ENCODE results near the gene VGLL3. TPM values are rescaled to one million over a fixed set of nuclear protein-coding genes. Genes with fewer than 3 reads are reported as not detected.

Gene VGLL3, protein sequence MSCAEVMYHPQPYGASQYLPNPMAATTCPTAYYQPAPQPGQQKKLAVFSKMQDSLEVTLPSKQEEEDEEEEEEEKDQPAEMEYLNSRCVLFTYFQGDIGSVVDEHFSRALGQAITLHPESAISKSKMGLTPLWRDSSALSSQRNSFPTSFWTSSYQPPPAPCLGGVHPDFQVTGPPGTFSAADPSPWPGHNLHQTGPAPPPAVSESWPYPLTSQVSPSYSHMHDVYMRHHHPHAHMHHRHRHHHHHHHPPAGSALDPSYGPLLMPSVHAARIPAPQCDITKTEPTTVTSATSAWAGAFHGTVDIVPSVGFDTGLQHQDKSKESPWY
- total RNA-seq (2022), result 40.0 and 48.2 TPM in 2 replicates
- percentile 96 among the genes with signal in this experiment for Bru-seq, nascent RNA
- BruChase-seq, experiment 1, labeled RNA remaining after a 6-hour chase, result percentile 93 among the genes with signal in this experiment
- BruChase-seq, experiment 2, labeled RNA remaining after a 2-hour chase, result percentile 95 among the genes with signal in this experiment
- long read RNA-seq, full-length matches to known transcripts, result 1 of 11 reads
- long read RNA-seq, partial matches to known transcripts, result 1 of 11 reads
- long read RNA-seq, other reads (novel, unspliced or antisense), result 9 of 11 reads

DNA sequence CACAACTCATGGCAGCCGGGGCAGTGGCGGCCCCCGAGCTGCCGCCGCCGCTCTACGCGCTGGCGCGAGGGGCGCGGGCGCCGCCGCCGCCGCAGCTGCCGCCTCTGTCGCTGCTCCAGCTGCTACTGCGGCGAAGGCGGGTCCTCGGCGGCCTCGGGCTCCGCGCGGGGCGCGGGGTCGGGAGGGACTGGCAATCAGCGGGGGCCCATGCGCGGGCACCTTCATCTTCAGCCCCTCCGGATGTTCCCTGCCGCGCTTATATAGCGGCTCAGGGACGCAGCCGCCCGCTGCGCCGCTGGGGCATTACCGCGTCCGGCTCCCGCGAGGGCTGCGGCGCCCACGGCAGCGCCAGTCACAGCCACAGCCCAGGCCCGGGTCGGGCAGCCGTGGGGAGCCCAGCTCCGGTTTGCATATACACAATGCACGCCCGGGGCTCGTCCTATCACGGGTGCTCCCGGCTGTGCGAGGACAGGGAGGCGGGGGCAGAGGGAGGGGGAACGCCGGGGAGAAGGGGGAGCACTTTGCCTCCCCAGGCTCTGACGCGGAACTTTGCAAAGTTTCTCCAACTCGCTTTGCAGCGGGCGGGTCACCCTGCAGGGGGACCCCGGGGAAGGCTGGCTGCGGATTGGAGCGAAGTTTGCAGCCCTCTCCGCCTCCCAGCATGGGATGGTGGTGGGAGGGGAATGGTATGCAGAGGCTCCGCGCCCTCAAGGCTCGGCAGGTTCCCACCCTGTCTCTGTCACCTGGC lies at the start of gene VGLL3:
Gene VGLL3 (minus strand): TSS at position 416 of the 748 bp plus-strand sequence. CDS start 406 bp downstream, at position 10.
- intact Hi-C loops (cut with micrococcal nuclease; ENCODE audit: unreplicated experiment), result loop anchor here (1.0 to 5.0 kb wide), 3 partner anchors 11 to 204 kb away; no protein-coding TSS in a partner anchor
- Mint-ChIP-seq H3K36me3 (ENCODE audit: insufficient read depth, unreplicated experiment) (peaks cover 40% of the 10 kb centered on the region), H3K27me3 (ENCODE audit: unreplicated experiment) (no peaks in the 10 kb centered on the region), H3K9me3 (ENCODE audit: low read depth, unreplicated experiment) (no peaks in the 10 kb centered on the region), H3K4me1 (ENCODE audit: low read depth, unreplicated experiment) (peaks cover 38% of the 10 kb centered on the region), H3K4me3 (ENCODE audit: low read depth, unreplicated experiment) (peak within 1 kb of the TSS; percentile 95), H3K27ac (ENCODE audit: unreplicated experiment) (peak within 1 kb of the TSS; percentile 96)
- no TSS peak for BruUV-seq (replicated peaks)
- CTCF ChIA-PET, result interaction anchor here (0.7 to 1.9 kb wide), 4 partner anchors 12 to 92 kb away, joined by 3 to 12 read pairs (median 4); no protein-coding TSS in a partner anchor
- TF ChIP-seq, protein P1, sequence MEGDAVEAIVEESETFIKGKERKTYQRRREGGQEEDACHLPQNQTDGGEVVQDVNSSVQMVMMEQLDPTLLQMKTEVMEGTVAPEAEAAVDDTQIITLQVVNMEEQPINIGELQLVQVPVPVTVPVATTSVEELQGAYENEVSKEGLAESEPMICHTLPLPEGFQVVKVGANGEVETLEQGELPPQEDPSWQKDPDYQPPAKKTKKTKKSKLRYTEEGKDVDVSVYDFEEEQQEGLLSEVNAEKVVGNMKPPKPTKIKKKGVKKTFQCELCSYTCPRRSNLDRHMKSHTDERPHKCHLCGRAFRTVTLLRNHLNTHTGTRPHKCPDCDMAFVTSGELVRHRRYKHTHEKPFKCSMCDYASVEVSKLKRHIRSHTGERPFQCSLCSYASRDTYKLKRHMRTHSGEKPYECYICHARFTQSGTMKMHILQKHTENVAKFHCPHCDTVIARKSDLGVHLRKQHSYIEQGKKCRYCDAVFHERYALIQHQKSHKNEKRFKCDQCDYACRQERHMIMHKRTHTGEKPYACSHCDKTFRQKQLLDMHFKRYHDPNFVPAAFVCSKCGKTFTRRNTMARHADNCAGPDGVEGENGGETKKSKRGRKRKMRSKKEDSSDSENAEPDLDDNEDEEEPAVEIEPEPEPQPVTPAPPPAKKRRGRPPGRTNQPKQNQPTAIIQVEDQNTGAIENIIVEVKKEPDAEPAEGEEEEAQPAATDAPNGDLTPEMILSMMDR (IDR thresholded peaks at IDR 0.05; ENCODE audit: unreplicated experiment), result peak; percentile 39
- peak; percentile 84 for DNase-seq

DNA sequence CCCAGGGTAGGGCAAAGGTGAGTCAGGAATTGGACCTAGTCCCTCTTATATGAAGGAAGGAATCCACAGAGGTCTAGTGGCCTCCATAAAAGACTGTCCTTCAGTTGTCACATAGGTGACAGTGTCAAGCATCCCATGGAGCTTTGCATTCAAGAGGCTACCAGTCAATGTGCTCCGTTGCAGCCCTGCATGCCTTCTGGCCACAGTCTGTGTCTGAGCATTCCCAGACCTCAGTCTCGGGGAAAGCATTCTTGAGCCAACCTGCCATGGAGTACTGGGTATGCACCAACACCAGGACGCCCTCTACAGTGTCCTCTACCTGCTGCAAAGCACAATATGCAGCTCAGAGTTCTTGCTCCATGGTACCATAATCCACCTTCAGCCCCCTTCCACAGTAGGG lies 46.7 kb upstream of the VGLL3 start:
- no peaks in the 10 kb centered on the region for H3K36me3 Mint-ChIP-seq (ENCODE audit: insufficient read depth, unreplicated experiment)
- H3K27ac Mint-ChIP-seq (ENCODE audit: unreplicated experiment), result no peak overlapping the region
- CTCF ChIA-PET, result no interaction called here
- no peaks in the 10 kb centered on the region for H3K27me3 Mint-ChIP-seq (ENCODE audit: unreplicated experiment)
- intact Hi-C loops (cut with micrococcal nuclease; ENCODE audit: unreplicated experiment), result no loop called here
- H3K4me3 Mint-ChIP-seq (ENCODE audit: low read depth, unreplicated experiment), result no peak overlapping the region
- no TSS peak for BruUV-seq (replicated peaks)
- no peaks in the 10 kb centered on the region for H3K4me1 Mint-ChIP-seq (ENCODE audit: low read depth, unreplicated experiment)
- DNase-seq, result no peak
- TF ChIP-seq, protein P1 (IDR thresholded peaks at IDR 0.05; ENCODE audit: unreplicated experiment), result no peak
- H3K9me3 Mint-ChIP-seq (ENCODE audit: low read depth, unreplicated experiment), result no peaks in the 10 kb centered on the region

DNA sequence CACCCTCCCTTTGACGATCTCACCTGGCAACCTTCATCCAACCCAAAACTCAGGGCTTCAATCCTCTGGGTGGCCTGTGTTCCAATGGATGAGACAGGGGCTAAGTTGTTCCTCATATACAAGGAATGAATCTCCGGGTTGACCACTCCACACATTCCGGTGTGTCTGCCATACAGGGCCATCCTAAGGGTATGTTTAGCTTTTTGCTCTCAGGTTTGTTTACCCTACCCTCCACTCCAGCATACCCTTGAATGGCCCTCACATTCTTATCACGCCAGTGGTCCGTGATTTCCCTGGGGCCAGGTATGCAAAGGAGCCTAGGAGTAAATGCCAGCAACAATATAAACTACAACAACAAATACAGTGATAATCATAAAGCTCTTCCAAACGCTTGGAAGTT lies 45.7 kb upstream of the VGLL3 start:
- no peaks in the 10 kb centered on the region for H3K36me3 Mint-ChIP-seq (ENCODE audit: insufficient read depth, unreplicated experiment)
- H3K27me3 Mint-ChIP-seq (ENCODE audit: unreplicated experiment), result no peaks in the 10 kb centered on the region
- TF ChIP-seq, protein P1 (IDR thresholded peaks at IDR 0.05; ENCODE audit: unreplicated experiment), result no peak
- H3K4me1 Mint-ChIP-seq (ENCODE audit: low read depth, unreplicated experiment), result no peaks in the 10 kb centered on the region
- CTCF ChIA-PET, result no interaction called here
- no TSS peak for BruUV-seq (replicated peaks)
- no peak overlapping the region for H3K4me3 Mint-ChIP-seq (ENCODE audit: low read depth, unreplicated experiment)
- intact Hi-C loops (cut with micrococcal nuclease; ENCODE audit: unreplicated experiment), result no loop called here
- no peak for DNase-seq
- no peaks in the 10 kb centered on the region for H3K9me3 Mint-ChIP-seq (ENCODE audit: low read depth, unreplicated experiment)
- no peak overlapping the region for H3K27ac Mint-ChIP-seq (ENCODE audit: unreplicated experiment)

DNA sequence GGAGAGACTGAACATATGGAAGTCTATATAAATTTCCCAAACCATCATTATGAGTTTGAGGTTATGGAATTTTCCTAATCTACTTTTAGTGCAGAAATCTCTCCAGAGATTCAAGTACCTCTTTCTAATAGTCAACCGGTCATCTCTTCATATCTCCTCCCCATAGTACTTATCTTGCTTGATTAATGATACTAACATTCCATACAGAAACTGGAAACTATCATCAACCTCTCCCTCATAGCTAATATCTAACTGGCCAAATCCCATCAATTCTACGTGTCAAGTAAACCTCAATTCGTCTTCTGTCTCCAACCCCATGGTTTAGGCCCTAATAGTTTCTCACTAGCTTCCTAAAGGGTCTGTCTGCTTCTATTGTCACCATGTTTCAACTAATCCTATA lies 44.4 kb upstream of the VGLL3 start:
- H3K4me3 Mint-ChIP-seq (ENCODE audit: low read depth, unreplicated experiment), result no peak overlapping the region
- H3K27ac Mint-ChIP-seq (ENCODE audit: unreplicated experiment), result no peak overlapping the region
- intact Hi-C loops (cut with micrococcal nuclease; ENCODE audit: unreplicated experiment), result no loop called here
- H3K4me1 Mint-ChIP-seq (ENCODE audit: low read depth, unreplicated experiment), result no peaks in the 10 kb centered on the region
- CTCF ChIA-PET, result no interaction called here
- H3K9me3 Mint-ChIP-seq (ENCODE audit: low read depth, unreplicated experiment), result no peaks in the 10 kb centered on the region
- TF ChIP-seq, protein P1 (IDR thresholded peaks at IDR 0.05; ENCODE audit: unreplicated experiment), result no peak
- no TSS peak for BruUV-seq (replicated peaks)
- no peaks in the 10 kb centered on the region for H3K27me3 Mint-ChIP-seq (ENCODE audit: unreplicated experiment)
- no peaks in the 10 kb centered on the region for H3K36me3 Mint-ChIP-seq (ENCODE audit: insufficient read depth, unreplicated experiment)
- DNase-seq, result no peak

Data from Calu3 (cell line).